HFF-Myc (cell line): ENCODE measurements around the gene MYO3B.
"Not testable (repeated sequence)": the region's sequence is repeated elsewhere in the genome, so short reads cannot be mapped to it uniquely, and the experiment has no call there.

Experiments used
- DNase-seq: peaks from one replicate; pipeline ENCODE4 v3.0.0-alpha.2; 2011; ENCODE audit warnings: low read depth; ENCODE audit errors: extremely low read depth
- H3K4me3 ChIP-seq: replicated peaks from 2 replicates; pipeline ENCODE4 v1.5.1; 2011; ENCODE audit warnings: low read depth, mild to moderate bottlenecking, control low read depth, low read length
- TF ChIP-seq, protein P1 (sequence below): IDR thresholded peaks from 2 replicates; pipeline ENCODE4 v1.5.1; 2012; ENCODE audit warnings: mild to moderate bottlenecking, low read depth, low read length, control low read depth; ENCODE audit errors: missing control alignments

MYO3B gene

DNA sequence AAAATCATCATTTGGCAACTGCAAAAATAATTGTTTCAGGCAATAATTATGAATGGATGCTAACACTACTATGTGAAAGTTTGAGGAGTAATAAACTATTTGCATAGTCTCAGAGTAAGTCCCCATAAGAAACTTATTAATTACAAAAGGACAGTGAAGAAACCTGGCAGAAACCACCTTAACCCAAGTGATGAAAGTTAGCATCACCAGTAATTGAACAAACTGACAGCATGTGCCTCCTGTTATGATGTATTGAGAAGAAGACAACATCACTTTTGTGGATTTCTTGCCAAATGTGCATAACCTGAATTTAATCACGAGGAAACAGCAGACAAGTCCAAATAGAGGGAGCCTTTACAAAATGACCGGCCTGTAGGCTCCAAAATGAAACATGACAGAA, 353.9 kb downstream of the MYO3B start:
- DNase-seq: no peak
- H3K4me3 ChIP-seq: no peak overlapping the region
- TF ChIP-seq, protein P1, sequence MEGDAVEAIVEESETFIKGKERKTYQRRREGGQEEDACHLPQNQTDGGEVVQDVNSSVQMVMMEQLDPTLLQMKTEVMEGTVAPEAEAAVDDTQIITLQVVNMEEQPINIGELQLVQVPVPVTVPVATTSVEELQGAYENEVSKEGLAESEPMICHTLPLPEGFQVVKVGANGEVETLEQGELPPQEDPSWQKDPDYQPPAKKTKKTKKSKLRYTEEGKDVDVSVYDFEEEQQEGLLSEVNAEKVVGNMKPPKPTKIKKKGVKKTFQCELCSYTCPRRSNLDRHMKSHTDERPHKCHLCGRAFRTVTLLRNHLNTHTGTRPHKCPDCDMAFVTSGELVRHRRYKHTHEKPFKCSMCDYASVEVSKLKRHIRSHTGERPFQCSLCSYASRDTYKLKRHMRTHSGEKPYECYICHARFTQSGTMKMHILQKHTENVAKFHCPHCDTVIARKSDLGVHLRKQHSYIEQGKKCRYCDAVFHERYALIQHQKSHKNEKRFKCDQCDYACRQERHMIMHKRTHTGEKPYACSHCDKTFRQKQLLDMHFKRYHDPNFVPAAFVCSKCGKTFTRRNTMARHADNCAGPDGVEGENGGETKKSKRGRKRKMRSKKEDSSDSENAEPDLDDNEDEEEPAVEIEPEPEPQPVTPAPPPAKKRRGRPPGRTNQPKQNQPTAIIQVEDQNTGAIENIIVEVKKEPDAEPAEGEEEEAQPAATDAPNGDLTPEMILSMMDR: no peak

DNA sequence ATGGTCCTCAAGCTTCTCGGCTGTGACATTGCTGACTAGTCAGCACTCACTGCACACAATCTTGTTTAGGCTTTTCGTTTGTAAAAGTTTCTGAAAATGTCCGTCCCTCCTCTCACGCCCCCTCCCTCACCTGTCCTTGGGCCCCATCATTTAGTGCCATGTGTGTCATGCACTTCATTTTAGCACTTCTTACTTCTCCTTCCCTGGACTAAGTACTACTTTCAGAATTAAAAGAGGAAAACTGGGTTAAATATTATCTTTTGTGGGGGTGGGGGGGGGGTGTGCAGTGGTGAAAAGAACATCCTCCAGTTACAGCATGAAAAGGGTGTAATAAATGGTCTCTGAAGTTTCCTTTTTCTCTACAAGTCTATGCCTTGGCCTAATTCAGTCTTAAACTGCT, 355.2 kb downstream of the MYO3B start:
- TF ChIP-seq, protein P1: no peak
- DNase-seq: no peak
- H3K4me3 ChIP-seq: no peak overlapping the region

DNA sequence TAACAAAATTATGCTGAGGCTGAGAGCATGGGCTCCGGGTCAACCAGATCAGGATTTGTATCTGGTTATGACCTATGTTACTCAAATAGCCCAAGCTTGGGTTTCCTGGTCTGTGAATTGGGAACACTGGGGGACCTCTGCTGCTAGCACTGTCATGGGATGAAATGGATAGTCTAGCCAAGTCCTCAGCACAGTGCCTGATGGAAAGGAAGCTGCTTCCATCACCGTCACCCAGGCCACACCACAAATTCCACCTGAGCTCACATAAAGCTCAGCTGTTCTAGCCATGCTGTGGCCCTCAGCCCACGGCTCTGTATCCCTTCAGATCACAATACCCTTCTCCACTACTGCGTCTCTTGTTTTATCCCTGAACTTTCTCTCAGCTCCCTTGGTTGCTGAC, 357.6 kb downstream of the MYO3B start:
- DNase-seq: no peak
- TF ChIP-seq, protein P1: no peak
- no peak overlapping the region for H3K4me3 ChIP-seq

DNA sequence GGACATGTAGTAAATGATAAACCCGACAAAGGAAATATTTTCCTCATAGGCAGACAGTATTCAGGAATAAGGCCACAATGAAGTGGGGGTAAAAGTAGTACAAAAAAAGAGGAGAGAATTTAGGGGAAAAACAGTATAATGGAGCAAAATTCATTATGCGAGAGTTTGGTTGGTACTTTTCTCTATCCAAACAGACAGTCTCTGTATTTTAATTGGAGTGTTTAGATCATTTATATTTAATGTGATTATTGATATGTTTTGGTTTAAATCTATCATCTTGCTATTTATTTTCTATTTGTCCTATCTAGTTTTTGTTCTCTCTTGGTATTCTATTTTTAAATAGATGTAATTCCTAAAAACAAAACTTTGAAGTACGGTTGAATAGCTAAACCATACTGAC, 366.9 kb downstream of the MYO3B start:
- no peak for DNase-seq
- TF ChIP-seq, protein P1: no peak
- no peak overlapping the region for H3K4me3 ChIP-seq

DNA sequence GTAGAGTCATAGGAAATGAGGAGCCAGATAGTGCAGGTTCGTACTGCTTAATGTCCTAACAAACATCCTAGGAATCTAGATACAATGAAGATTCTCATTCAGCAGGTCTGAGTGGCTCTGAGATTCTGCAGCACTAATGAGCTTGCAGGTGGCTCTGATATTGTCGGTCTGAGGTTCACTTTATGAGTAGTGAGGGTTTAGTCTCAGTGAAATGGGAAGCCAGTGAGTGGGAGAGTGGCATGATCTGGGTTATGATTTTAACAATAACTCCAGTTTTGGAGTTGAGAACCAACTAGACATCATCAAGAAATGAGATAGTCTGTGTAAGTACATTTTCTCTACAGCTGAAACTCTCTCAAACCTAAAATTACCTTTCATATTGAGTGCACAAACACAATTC, 370.4 kb downstream of the MYO3B start:
- TF ChIP-seq, protein P1: no peak
- no peak overlapping the region for H3K4me3 ChIP-seq
- no peak for DNase-seq

DNA sequence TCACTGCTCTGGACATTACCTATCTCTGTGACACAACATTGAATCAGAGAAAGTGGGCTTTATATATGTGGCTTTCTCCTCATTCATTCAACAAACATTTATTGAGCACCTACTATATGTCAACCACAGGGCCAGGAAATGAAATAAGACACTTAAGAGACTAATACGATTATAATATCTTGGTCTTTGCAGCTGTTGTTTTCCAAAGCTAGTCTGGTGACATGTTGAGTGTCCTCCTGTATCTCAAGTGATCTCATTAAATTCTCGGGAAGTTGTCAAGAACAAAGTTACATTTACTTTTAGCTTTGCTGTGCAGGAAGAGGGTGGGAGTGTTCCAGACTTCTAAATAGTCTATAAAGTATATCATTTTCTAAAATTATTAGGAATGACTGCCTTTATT, 372.6 kb downstream of the MYO3B start:
- TF ChIP-seq, protein P1: no peak
- no peak overlapping the region for H3K4me3 ChIP-seq
- no peak for DNase-seq

DNA sequence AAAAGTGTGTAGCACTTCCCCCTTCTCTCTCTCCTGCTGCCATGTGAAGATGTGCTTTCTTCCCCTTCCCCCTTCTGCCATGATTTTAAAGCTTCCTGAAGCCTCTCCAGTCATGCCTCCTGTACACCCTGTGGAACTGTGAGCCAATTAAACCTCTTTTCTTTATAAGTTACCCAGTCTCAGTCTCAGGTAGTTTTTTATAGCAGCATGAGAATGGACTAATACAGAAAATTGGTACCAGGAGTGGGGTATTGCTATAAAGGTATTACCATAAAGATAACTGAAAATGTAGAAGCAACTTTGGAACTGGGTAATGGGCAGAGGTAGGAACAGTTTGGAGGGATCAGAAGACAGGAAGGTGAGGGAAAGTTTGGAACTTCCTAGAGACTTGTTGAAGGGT, 374.0 kb downstream of the MYO3B start:
- H3K4me3 ChIP-seq, DNase-seq: not testable (repeated sequence)
